Measurements from ENCODE around the gene PTPRCAP. TPM values are rescaled to one million over a fixed set of nuclear protein-coding genes. Genes with fewer than 3 reads are reported as not detected.

Gene PTPRCAP
- total and polyA plus RNA-seq, 10 of the 15 experiments (the other 5 are each of a cell fraction or from before 2014, with no cell fraction given): 4.7 to 266 (median 125) TPM

GRCh38 chr11:67439321-67440228 is 2.1 kb upstream of the PTPRCAP start (continued):
- TF ChIP-seq SKIL (IDR thresholded peaks at IDR 0.05; ENCODE audit: low read depth, poor library complexity, severe bottlenecking): no peak
- no peak for TF ChIP-seq NFYB (IDR thresholded peaks at IDR 0.05; ENCODE audit: insufficient read depth, low read depth, low read length)
- TF ChIP-seq POLR2AphosphoS2 (IDR thresholded peaks at IDR 0.05; ENCODE audit: low read depth, low read length): no peak; the same call in 1 of the 2 replicates
- TF ChIP-seq ZNF24 (IDR thresholded peaks at IDR 0.05): no peak
- TF ChIP-seq NR2F1 (conservative IDR thresholded peaks at IDR 0.05): 0 out of 2 replicates have a peak, but pooled peaks have one; percentile 24
- no peak for TF ChIP-seq PBX3 (IDR thresholded peaks at IDR 0.05; ENCODE audit: insufficient replicate concordance, low read depth, low read length)
- TF ChIP-seq ATF7 (IDR thresholded peaks at IDR 0.05; ENCODE audit: low read depth): no peak
- TF ChIP-seq CTCF (IDR thresholded peaks at IDR 0.05 in 2 of 3, conservative IDR thresholded peaks at IDR 0.05 in 1 of 3; ENCODE audit: control insufficient read depth in 2 of 3, extremely low read depth in 1 of 3, insufficient read depth in 1 of 3, low read depth in 3 of 3, low read length in 3 of 3): peak; percentile 23 to 49 (median 24); a peak in 4 of 6 replicates
- TF ChIP-seq SMAD5 (IDR thresholded peaks at IDR 0.05; ENCODE audit: low read depth): no peak
- no peak for TF ChIP-seq RB1 (IDR thresholded peaks at IDR 0.05; ENCODE audit: borderline replicate concordance)
- TF ChIP-seq NFYA (IDR thresholded peaks at IDR 0.05; ENCODE audit: borderline replicate concordance, low read depth, low read length): no peak
- peak; percentile 42 for TF ChIP-seq EED (IDR thresholded peaks at IDR 0.05; ENCODE audit: low read depth)
- TF ChIP-seq POU2F2 (IDR thresholded peaks at IDR 0.05; ENCODE audit: borderline replicate concordance, low read depth, low read length): no peak
- no peak for TF ChIP-seq RCOR1 (conservative IDR thresholded peaks at IDR 0.05; ENCODE audit: low read depth, low read length)
- no peak for TF ChIP-seq NR2C1 (IDR thresholded peaks at IDR 0.05)
- TF ChIP-seq POLR2AphosphoS5 (IDR thresholded peaks at IDR 0.05; ENCODE audit: low read length): peak; percentile 23; the same call in 1 of the 2 replicates
- TF ChIP-seq RELB (IDR thresholded peaks at IDR 0.05; ENCODE audit: low read depth): 0 out of 2 replicates have a peak, but pooled peaks have one; percentile 18
- TF ChIP-seq E4F1 (IDR thresholded peaks at IDR 0.05; ENCODE audit: borderline replicate concordance, partially characterized antibody): no peak
- peak in 1 of 2 experiments; percentile 45; a peak in 3 of 4 replicates for TF ChIP-seq IKZF2 (IDR thresholded peaks at IDR 0.05)

All from GM12878 (cell line).